ENCODE results near the gene PGK1. TPM values are rescaled to one million over a fixed set of nuclear protein-coding genes. Genes with fewer than 3 reads are reported as not detected.
"Not testable (repeated sequence)": the region's sequence is repeated elsewhere in the genome, so short reads cannot be mapped to it uniquely, and the experiment has no call there.

PGK1 gene
- total RNA-seq (100 to 1,000 TPM; 199 to 264 (median 203) TPM), total RNA-seq (240 to 989 (median 388) reads per million in 29 experiments)
- total RNA-seq (2013), result 247 TPM

DNA sequence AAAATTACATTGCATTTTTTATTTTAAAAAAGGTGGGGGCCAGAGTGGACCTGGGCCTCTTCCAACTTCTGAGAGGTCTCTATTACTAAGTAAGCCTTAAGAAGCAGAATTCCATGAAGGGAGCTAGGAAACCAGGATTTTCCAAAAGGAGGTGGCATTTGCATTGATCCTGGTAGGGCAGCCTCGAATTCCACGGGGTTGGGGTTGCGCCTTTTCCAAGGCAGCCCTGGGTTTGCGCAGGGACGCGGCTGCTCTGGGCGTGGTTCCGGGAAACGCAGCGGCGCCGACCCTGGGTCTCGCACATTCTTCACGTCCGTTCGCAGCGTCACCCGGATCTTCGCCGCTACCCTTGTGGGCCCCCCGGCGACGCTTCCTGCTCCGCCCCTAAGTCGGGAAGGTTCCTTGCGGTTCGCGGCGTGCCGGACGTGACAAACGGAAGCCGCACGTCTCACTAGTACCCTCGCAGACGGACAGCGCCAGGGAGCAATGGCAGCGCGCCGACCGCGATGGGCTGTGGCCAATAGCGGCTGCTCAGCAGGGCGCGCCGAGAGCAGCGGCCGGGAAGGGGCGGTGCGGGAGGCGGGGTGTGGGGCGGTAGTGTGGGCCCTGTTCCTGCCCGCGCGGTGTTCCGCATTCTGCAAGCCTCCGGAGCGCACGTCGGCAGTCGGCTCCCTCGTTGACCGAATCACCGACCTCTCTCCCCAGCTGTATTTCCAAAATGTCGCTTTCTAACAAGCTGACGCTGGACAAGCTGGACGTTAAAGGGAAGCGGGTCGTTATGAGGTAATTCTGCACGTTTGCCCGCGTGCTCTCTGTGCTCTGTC, at the start of gene PGK1:
Gene PGK1, plus strand, starts transcription at position 626 of the 824 bp plus-strand sequence. Its CDS starts 93 bp downstream, at position 719.
- Mint-ChIP-seq H3K27me3 (peaks cover 0 to 9% of the 10 kb centered on the region in 2 donors), H3K9me3 (no peaks in the 10 kb centered on the region), H3K27ac (peak within 1 kb of the TSS; percentile 91 to 92), H3K36me3 (peaks cover 9% of the 10 kb centered on the region), H3K4me1 (peaks cover 42 to 51% (median 47%) of the 10 kb centered on the region in 3 donors), H3K4me3 (peak within 1 kb of the TSS; percentile 81 to 94 (median 87))
- Histone ChIP-seq H3K4me3 (ENCODE audit: control insufficient read depth in 1 of 2, extremely low read depth in 1 of 2, low read length in 1 of 2) (peak within 1 kb of the TSS; percentile 89 to 94), H3K36me3 (ENCODE audit: control insufficient read depth in 2 of 2, extremely low read depth in 1 of 2, insufficient read depth in 1 of 2, low read length in 1 of 2) (no peaks in the 10 kb centered on the region), H3K27me3 (replicated peaks in 1 of 2; ENCODE audit: control insufficient read depth in 2 of 2, extremely low read depth in 1 of 2, insufficient read depth in 2 of 2, low read length in 1 of 2) (no peaks in the 10 kb centered on the region), H3K9me3 (no peaks in the 10 kb centered on the region), H3K4me1 (ENCODE audit: control insufficient read depth in 1 of 2, extremely low read depth in 1 of 2, insufficient read depth in 2 of 2, low read length in 2 of 2) (peaks cover 12 to 34% of the 10 kb centered on the region in 2 experiments), H3K27ac (ENCODE audit: low read length) (peak within 1 kb of the TSS; percentile 95)
- ChIA-PET CTCF (interaction anchor here in 1 of 2 donors (0.6 kb wide), 1 partner anchor 97 kb away, joined by 3 read pairs; no protein-coding TSS in a partner anchor), POLR2A (interaction anchor here (0.5 to 2.5 kb wide), 7 partner anchors 9 to 841 kb away, joined by 3 to 11 read pairs (median 3); partner anchors contain the start of genes COX7B (in 1 of the 2), P2RY10 (in 1 of the 2) and TAF9B (in 1 of the 2))
- DNase-seq, result peak; percentile 80 to 97 (median 93)
- peak; percentile 95 to 98 (median 96) for ATAC-seq (replicated peaks in 1 of 4)
- WGBS (ENCODE audit: insufficient coverage), result 0% methylated on average over 49 of the region's 72 CpGs

DNA sequence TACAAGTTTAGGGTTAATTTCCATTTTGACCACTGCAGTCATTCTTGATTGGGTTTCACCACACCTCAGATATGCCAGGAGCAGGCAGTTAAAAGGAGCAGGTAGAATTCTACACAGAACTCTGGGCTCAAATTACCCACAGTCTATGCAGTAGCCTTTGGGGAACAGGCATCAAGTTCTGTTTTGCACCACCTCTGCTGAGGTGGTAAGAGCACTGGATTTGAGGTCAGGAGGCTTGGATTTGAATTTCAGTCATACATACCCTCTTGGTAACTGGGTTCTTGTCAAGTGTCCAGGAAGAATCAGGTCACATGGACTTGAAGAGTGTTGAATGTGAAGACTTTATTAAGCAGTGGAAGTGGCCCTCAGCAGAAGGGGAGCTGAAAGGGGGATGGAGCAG, 40.4 kb upstream of the PGK1 start:
- H3K27ac ChIP-seq (ENCODE audit: low read length), result no peak overlapping the region
- no peaks in the 10 kb centered on the region for H3K4me1 ChIP-seq (ENCODE audit: control insufficient read depth in 1 of 2, extremely low read depth in 1 of 2, insufficient read depth in 2 of 2, low read length in 2 of 2)
- no peaks in the 10 kb centered on the region for H3K27me3 ChIP-seq (replicated peaks in 1 of 2; ENCODE audit: control insufficient read depth in 2 of 2, extremely low read depth in 1 of 2, insufficient read depth in 2 of 2, low read length in 1 of 2)
- H3K4me3 Mint-ChIP-seq, result no peak overlapping the region
- peaks cover 0 to 3% of the 10 kb centered on the region in 2 donors for H3K27me3 Mint-ChIP-seq
- ATAC-seq (replicated peaks in 1 of 4) (no peak), DNase-seq (no peak)
- H3K9me3 ChIP-seq, result no peaks in the 10 kb centered on the region
- H3K36me3 ChIP-seq (ENCODE audit: control insufficient read depth in 2 of 2, extremely low read depth in 1 of 2, insufficient read depth in 1 of 2, low read length in 1 of 2), result no peaks in the 10 kb centered on the region
- ChIA-PET POLR2A (no interaction called here), CTCF (no interaction called here)
- H3K4me1 Mint-ChIP-seq, result peaks cover 0 to 9% (median 8%) of the 10 kb centered on the region in 3 donors
- no peaks in the 10 kb centered on the region for H3K9me3 Mint-ChIP-seq
- no peaks in the 10 kb centered on the region for H3K36me3 Mint-ChIP-seq
- H3K27ac Mint-ChIP-seq, result no peak overlapping the region
- no peak overlapping the region for H3K4me3 ChIP-seq (ENCODE audit: control insufficient read depth in 1 of 2, extremely low read depth in 1 of 2, low read length in 1 of 2)

DNA sequence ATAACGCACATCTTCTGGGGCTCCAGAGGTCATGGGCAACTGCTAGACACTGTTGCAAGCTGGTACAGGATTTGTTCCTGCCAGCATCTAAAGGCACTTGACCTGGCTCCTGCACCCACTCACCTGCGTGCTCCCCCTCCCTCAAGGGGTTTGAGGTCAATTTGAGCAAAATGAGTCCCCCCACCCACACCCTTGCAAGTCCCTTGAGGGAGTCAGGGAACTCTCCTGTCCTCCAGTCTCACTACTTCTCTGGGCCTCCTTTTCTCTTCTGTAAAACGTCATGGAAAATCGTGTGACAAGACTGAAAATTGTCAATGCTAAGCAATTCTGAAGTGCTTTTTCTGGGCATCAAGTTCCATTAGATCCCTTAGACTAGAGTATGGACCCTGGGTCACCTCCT, 39.9 kb upstream of the PGK1 start:
- ATAC-seq (replicated peaks in 1 of 4), result no peak
- Mint-ChIP-seq H3K36me3 (no peaks in the 10 kb centered on the region), H3K27me3 (peaks cover 0 to 3% of the 10 kb centered on the region in 2 donors), H3K27ac (no peak overlapping the region), H3K4me3 (no peak overlapping the region), H3K9me3 (peaks cover 0 to 3% (median 0%) of the 10 kb centered on the region in 3 donors), H3K4me1 (peaks cover 0 to 9% (median 8%) of the 10 kb centered on the region in 3 donors)
- DNase-seq, result no peak
- Histone ChIP-seq H3K9me3 (no peaks in the 10 kb centered on the region), H3K4me3 (ENCODE audit: control insufficient read depth in 1 of 2, extremely low read depth in 1 of 2, low read length in 1 of 2) (no peak overlapping the region), H3K27ac (ENCODE audit: low read length) (no peak overlapping the region), H3K36me3 (ENCODE audit: control insufficient read depth in 2 of 2, extremely low read depth in 1 of 2, insufficient read depth in 1 of 2, low read length in 1 of 2) (no peaks in the 10 kb centered on the region), H3K27me3 (replicated peaks in 1 of 2; ENCODE audit: control insufficient read depth in 2 of 2, extremely low read depth in 1 of 2, insufficient read depth in 2 of 2, low read length in 1 of 2) (no peaks in the 10 kb centered on the region), H3K4me1 (ENCODE audit: control insufficient read depth in 1 of 2, extremely low read depth in 1 of 2, insufficient read depth in 2 of 2, low read length in 2 of 2) (no peaks in the 10 kb centered on the region)
- POLR2A ChIA-PET, result no interaction called here
- CTCF ChIA-PET, result no interaction called here
- WGBS (ENCODE audit: insufficient coverage), result 87% methylated on average over 3 of the region's 4 CpGs

DNA sequence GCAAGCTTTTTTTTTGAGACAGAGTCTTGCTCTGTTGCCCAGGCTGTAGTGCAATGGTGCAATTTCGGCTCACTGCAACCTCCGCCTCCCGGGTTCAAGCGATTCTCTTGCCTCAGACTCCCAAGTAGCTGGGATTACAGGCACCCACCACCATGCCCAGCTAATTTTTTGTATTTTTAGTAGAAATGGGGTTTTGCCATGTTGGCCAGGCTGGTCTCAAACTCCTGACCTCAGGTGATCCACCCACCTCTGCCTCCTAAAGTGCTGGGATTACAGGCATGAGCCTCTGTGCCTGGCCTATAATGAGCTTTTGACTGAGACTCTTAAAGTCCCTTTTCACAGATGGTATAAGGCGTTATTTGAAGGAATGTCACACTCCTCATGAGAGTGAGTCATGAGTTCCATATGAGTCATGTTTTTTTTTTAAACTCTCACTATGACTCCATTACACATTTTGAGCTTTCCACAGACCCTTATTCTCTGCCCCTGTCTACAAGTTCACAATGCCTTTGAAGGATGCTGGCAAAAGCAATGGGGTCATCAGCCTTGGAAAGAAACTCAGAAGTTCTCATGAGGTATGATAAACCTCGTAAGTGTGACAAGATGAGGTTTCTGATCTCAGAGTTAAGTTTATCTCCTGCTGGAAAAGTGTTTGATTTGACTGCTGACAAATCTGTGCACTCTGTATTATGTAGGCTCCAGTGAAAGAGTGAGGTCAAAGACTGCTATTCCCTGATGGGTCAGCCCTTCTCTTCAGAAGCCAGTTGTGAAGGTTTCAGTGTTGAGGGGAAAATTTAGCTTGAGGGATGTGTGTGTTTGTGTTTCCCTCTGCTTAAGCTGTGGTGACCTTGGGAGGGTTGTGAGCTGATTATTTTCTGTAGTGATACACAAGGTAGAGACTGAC, 39.1 kb upstream of the PGK1 start:
- H3K9me3 ChIP-seq; H3K36me3 Mint-ChIP-seq; H3K27me3 ChIP-seq (replicated peaks in 1 of 2; ENCODE audit: control insufficient read depth in 2 of 2, extremely low read depth in 1 of 2, insufficient read depth in 2 of 2, low read length in 1 of 2); H3K4me1 ChIP-seq (ENCODE audit: control insufficient read depth in 1 of 2, extremely low read depth in 1 of 2, insufficient read depth in 2 of 2, low read length in 2 of 2); H3K27me3 Mint-ChIP-seq; H3K4me3 ChIP-seq (ENCODE audit: control insufficient read depth in 1 of 2, extremely low read depth in 1 of 2, low read length in 1 of 2); H3K36me3 ChIP-seq (ENCODE audit: control insufficient read depth in 2 of 2, extremely low read depth in 1 of 2, insufficient read depth in 1 of 2, low read length in 1 of 2); H3K4me1 Mint-ChIP-seq; POLR2A ChIA-PET; H3K9me3 Mint-ChIP-seq; DNase-seq; H3K4me3 Mint-ChIP-seq; H3K27ac ChIP-seq (ENCODE audit: low read length): not testable (repeated sequence)
- H3K27ac Mint-ChIP-seq, result peak overlapping the region in 1 of 2 donors; percentile 72
- no CpG with 5 or more reads among the region's 6 CpGs for WGBS (ENCODE audit: insufficient coverage)
- CTCF ChIA-PET, result interaction anchor here in 1 of 2 donors (0.6 kb wide), 1 partner anchor 8 kb away, joined by 3 read pairs; no protein-coding TSS in a partner anchor
- peak in 1 of 4 experiments; percentile 40 for ATAC-seq (replicated peaks in 1 of 4)

DNA sequence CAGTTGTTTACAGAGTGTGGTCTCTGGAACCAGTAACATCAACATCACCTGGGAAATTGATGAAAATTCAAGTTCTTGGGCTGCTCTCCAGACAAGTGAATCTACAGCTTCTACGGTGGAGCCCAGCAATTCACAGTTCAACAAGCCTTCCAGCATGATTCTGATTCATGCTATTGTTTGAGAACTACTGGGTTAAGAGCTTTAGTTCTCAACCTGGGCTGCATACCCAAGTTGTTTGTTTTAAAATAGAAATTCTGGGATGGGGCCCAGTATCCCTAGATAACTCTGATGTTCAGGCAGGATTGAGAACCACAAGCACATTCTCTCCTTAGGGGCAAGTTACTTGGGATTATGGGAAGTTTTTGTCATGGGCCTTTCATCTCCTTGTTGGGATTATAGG, 37.9 kb upstream of the PGK1 start:
- Histone ChIP-seq H3K4me3 (ENCODE audit: control insufficient read depth in 1 of 2, extremely low read depth in 1 of 2, low read length in 1 of 2) (no peak overlapping the region), H3K36me3 (ENCODE audit: control insufficient read depth in 2 of 2, extremely low read depth in 1 of 2, insufficient read depth in 1 of 2, low read length in 1 of 2) (no peaks in the 10 kb centered on the region), H3K27me3 (replicated peaks in 1 of 2; ENCODE audit: control insufficient read depth in 2 of 2, extremely low read depth in 1 of 2, insufficient read depth in 2 of 2, low read length in 1 of 2) (no peaks in the 10 kb centered on the region), H3K9me3 (no peaks in the 10 kb centered on the region), H3K4me1 (ENCODE audit: control insufficient read depth in 1 of 2, extremely low read depth in 1 of 2, insufficient read depth in 2 of 2, low read length in 2 of 2) (no peaks in the 10 kb centered on the region), H3K27ac (ENCODE audit: low read length) (no peak overlapping the region)
- H3K4me1 Mint-ChIP-seq, result peaks cover 0 to 9% (median 8%) of the 10 kb centered on the region in 3 donors
- DNase-seq, result no peak
- POLR2A ChIA-PET, result no interaction called here
- peaks cover 0 to 4% (median 0%) of the 10 kb centered on the region in 3 donors for H3K9me3 Mint-ChIP-seq
- no peak overlapping the region for H3K4me3 Mint-ChIP-seq
- ATAC-seq (replicated peaks in 1 of 4), result no peak
- no peaks in the 10 kb centered on the region for H3K36me3 Mint-ChIP-seq
- H3K27ac Mint-ChIP-seq, result no peak overlapping the region
- peaks cover 0 to 3% of the 10 kb centered on the region in 2 donors for H3K27me3 Mint-ChIP-seq
- WGBS (ENCODE audit: insufficient coverage), result no CpG with 5 or more reads among the region's 1 CpG
- CTCF ChIA-PET, result no interaction called here

DNA sequence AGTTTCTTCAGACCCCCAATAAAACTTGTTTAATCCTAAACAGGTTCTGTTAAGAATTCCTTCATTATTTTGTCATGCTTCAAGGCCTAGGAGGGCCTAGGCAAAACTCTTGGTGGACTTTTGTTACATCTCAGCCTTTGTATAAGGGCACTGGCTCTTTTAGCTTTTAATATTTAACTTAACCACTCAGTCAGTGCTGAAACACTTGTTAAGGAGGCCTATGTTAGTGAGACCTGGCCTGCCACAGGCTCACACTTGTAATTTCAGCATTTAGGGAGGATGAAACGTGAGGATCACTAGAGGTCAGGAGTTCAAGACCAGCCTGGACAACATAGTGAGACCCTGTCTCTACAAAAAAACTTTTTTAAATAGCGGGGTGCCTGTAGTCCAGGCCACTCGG, 32.7 kb upstream of the PGK1 start:
- ATAC-seq (replicated peaks in 1 of 4), result no peak
- Mint-ChIP-seq H3K9me3 (peaks cover 7 to 12% (median 8%) of the 10 kb centered on the region in 3 donors), H3K4me3 (no peak overlapping the region), H3K27me3 (peaks cover 0 to 3% of the 10 kb centered on the region in 2 donors), H3K27ac (no peak overlapping the region), H3K4me1 (peaks cover 0 to 17% (median 14%) of the 10 kb centered on the region in 3 donors), H3K36me3 (peaks cover 3% of the 10 kb centered on the region)
- H3K4me3 ChIP-seq (ENCODE audit: control insufficient read depth in 1 of 2, extremely low read depth in 1 of 2, low read length in 1 of 2), result no peak overlapping the region
- H3K36me3 ChIP-seq (ENCODE audit: control insufficient read depth in 2 of 2, extremely low read depth in 1 of 2, insufficient read depth in 1 of 2, low read length in 1 of 2), result no peaks in the 10 kb centered on the region
- no peak for DNase-seq
- H3K9me3 ChIP-seq, result no peaks in the 10 kb centered on the region
- ChIA-PET POLR2A (no interaction called here), CTCF (interaction anchor here in 1 of 2 donors (0.6 kb wide), 1 partner anchor 36 kb away, joined by 4 read pairs; no protein-coding TSS in a partner anchor)
- H3K27me3 ChIP-seq (replicated peaks in 1 of 2; ENCODE audit: control insufficient read depth in 2 of 2, extremely low read depth in 1 of 2, insufficient read depth in 2 of 2, low read length in 1 of 2), result no peaks in the 10 kb centered on the region
- peaks cover 5 to 8% of the 10 kb centered on the region in 2 experiments for H3K4me1 ChIP-seq (ENCODE audit: control insufficient read depth in 1 of 2, extremely low read depth in 1 of 2, insufficient read depth in 2 of 2, low read length in 2 of 2)
- WGBS (ENCODE audit: insufficient coverage), result no CpG with 5 or more reads among the region's 3 CpGs
- no peak overlapping the region for H3K27ac ChIP-seq (ENCODE audit: low read length)

Data from T-cell (primary cell).